Pancreas (tissue), 10 donors: Measurements from ENCODE around the gene SOX21. TPM values are rescaled to one million over a fixed set of nuclear protein-coding genes. Genes with fewer than 3 reads are reported as not detected.
A peak's percentile ranks its signal among the peaks of the same experiment; 100 is the strongest.
"Not testable (repeated sequence)": the region's sequence is repeated elsewhere in the genome, so short reads cannot be mapped to it uniquely, and the experiment has no call there.

Source experiments
- ATAC-seq, 4 donors: fragments of 200-7000 bp; cut with Tn5 transposase; one replicate each; pipeline versions ENCODE4 v1.8.0 to v1.9.1; 2020; ENCODE audit warnings: mild to moderate bottlenecking in 4 of 4, moderate library complexity in 4 of 4
- DNase-seq, 6 donors: peaks; one replicate each; pipeline ENCODE4 v3.0.0-alpha.2; 2020
- FAIRE-seq: peaks from 2 replicates; lab custom pipeline; 2012; peaks lifted over from hg19 to GRCh38; lab: Jason Lieb, UNC
- H3K27ac ChIP-seq, 4 donors: fragments of 200-600 bp; sonication (generic); 1 replicate in 3 of 4; 2 replicates in 1 of 4; pipeline versions ENCODE4 v1.5.0 to v1.8.0; 2020
- H3K27me3 ChIP-seq, 4 donors: fragments of 200-600 bp; one replicate each; pipeline ENCODE4 v1.8.0; 2021
- H3K36me3 ChIP-seq, 3 donors: fragments of 200-600 bp; sonication (generic) in 1 of 3; one replicate each; pipeline versions ENCODE4 v1.5.0 to v1.8.0; 2020 to 2021
- H3K4me1 ChIP-seq, 3 donors: fragments of 200-600 bp; one replicate each; pipeline ENCODE4 v1.8.0; 2021
- H3K4me3 ChIP-seq, 4 donors: fragments of 200-600 bp; sonication (generic) in 2 of 4; one replicate each; pipeline versions ENCODE4 v1.5.0 to v1.8.0; 2020 to 2021
- H3K9me3 ChIP-seq, 4 donors: fragments of 200-600 bp; one replicate each; pipeline ENCODE4 v1.8.0; 2021
- CTCF ChIP-seq, 4 donors: fragments of 200-600 bp; sonication (generic) in 3 of 4; IDR thresholded peaks; one replicate each; pipeline versions ENCODE4 v1.5.0 to v1.8.0; 2021; ENCODE audit warnings: antibody characterized with exemption in 4 of 4
- WGBS, 2 donors: extraction: QIAGEN DNeasy Blood & Tissue Kit; methylation state at CpG; one replicate each; pipeline ENCODE4 v1.1.7; 2013; 5-methylcytosine and 5-hydroxymethylcytosine counted together
- intact Hi-C, 3 donors: fragments of 100-400 bp; cut with DNase I; formaldehyde crosslinking; loops; one replicate each; pipeline versions ENCODE4 v1.11.1 to v1.14.2; 2022
- polyA plus RNA-seq, 2 donors: library from polyadenylated mRNA; stranded (reverse); fragments of 200-250 nt; gene quantifications; one replicate each; pipeline ENCODE4 v1.2.3, GENCODE V29; 2013
- total RNA-seq, 6 donors: library from RNA; stranded (reverse); fragmentation: NEBNext Ultra II Directional in 4 of 6; extraction: Animal tissue kit (Norgen Biotek cat#: 25700) in 4 of 6; gene quantifications; one replicate each; pipeline versions ENCODE4 v1.2.1 to v1.2.4, GENCODE V29; 2021 to 2023
- donor health status: healthy with polysubstance abuse.
- donor health status: DM: no; HTN: no; CAD: no; lungs with moderate emphysema.
- donor health status: DM: no; HTN: no; CAD: no.
- donor health status: control.
- donor health status: control.
- donor health status: Bipolar disorder and iron deficiency.
- donor health status: DM: yes; HTN: yes; CAD: no.
- donor health status: DM: no; HTN: no; CAD: no.
- donor health status: DM: no; HTN: no; CAD: no.
- donor health status: DM: yes; HTN: yes; CAD: no.

The SOX21 gene
- total and polyA plus RNA-seq, 8 donors, result 0.16 TPM; not detected in 7

DNA sequence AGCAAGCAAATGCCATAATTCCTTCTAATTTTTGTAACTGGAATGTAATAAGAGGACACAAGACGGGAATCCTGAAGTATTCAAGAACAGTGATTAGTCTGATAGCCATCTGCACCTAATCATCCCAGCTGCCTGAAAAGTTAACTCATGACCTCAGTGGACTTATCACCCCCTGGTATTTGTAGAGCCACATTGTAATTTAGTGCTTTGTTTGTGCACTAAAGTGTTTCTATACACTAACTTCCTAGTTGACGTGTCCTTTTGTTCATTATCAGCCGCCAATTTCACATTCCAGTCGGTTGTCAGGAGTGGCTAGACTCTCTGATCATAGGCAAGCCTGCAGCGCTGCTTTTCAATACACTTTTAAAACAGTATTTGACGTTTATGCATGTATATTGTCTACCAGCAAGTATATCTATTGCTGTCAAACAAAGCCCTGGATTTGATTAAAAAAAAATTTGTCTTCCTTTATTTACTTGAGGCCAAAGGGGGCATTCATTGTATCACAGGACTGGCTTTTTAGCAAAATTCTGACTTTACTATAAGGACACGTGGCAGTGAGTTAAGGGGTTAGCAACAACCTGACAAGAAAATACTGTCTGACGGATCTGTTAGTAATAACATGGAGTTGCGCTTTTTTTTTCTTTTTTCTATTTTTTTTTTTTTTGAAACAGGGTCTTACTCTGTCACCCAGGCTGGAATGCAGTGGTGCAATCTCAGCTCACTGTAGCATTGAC lies 10.4 kb upstream of the SOX21 start:
- Histone ChIP-seq H3K4me1 (no peaks in the 10 kb centered on the region), H3K36me3 (no peaks in the 10 kb centered on the region), H3K27ac (no peak overlapping the region), H3K9me3 (no peaks in the 10 kb centered on the region), H3K27me3 (peaks cover 0 to 7% (median 0%) of the 10 kb centered on the region in 4 donors), H3K4me3 (no peak overlapping the region)
- ATAC-seq (no peak), DNase-seq (no peak), FAIRE-seq (no peak)
- intact Hi-C loops, result no loop called here
- WGBS, 2 donors, result 36 to 37% methylated on average over 9 of the region's 9 CpGs
- no peak for TF ChIP-seq CTCF (IDR thresholded peaks at IDR 0.05)

DNA sequence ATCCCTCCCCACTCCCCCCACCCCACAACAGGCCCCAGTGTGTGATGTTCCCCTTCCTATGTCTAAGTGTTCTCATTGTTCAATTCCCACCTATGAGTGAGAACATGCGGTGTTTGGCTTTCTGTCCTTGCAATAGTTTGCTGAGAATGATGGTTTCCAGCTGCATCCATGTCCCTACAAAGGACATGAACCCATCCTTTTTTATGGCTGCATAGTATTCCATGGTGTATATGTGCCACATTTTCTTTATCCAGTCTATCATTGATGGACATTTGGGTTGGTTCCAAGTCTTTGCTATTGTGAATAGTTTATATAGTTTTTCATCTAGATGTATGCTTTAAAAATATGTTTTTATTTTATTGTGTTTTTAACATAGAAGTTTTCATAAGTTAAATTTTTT lies 6.4 kb upstream of the SOX21 start:
- H3K36me3 ChIP-seq, DNase-seq, FAIRE-seq, H3K4me1 ChIP-seq, H3K9me3 ChIP-seq, intact Hi-C loops, H3K4me3 ChIP-seq, ATAC-seq, H3K27ac ChIP-seq: not testable (repeated sequence)
- 90 to 97% methylated on average over 1 of the region's 1 CpG for WGBS, 2 donors
- peaks cover 0 to 20% (median 3%) of the 10 kb centered on the region in 4 donors for H3K27me3 ChIP-seq

DNA sequence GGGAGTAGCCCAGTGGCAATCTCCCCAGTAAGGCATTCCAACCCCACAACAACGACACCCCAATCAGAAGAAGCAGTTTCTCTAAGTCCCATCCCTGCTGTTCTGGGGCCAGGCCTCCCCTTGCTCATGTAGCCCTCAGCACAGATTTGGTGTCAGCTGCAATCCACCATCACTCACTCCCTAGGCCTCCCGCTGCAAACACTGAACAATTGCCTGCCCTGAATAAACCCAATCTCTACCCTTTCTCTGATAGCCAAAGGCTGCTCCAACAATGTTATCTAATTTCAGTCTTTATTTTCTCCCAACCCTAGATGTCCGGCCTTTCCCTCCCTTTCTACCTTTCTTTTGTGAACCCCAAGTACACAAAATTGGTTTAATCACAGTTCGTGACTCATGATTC lies 5.6 kb upstream of the SOX21 start:
- Histone ChIP-seq H3K27ac (no peak overlapping the region), H3K36me3 (no peaks in the 10 kb centered on the region), H3K27me3 (peaks cover 0 to 28% (median 3%) of the 10 kb centered on the region in 4 donors), H3K4me3 (no peak overlapping the region), H3K4me1 (peaks cover 0 to 3% (median 3%) of the 10 kb centered on the region in 3 donors), H3K9me3 (no peaks in the 10 kb centered on the region)
- ATAC-seq (no peak), DNase-seq (no peak), FAIRE-seq (no peak)
- TF ChIP-seq CTCF (IDR thresholded peaks at IDR 0.05), result no peak
- intact Hi-C loops, result no loop called here
- 74 to 79% methylated on average over 4 of the region's 4 CpGs for WGBS, 2 donors

- TF ChIP-seq CTCF (IDR thresholded peaks at IDR 0.05), result no peak
- Histone ChIP-seq H3K36me3 (no peaks in the 10 kb centered on the region), H3K9me3 (no peaks in the 10 kb centered on the region), H3K4me3 (no peak overlapping the region), H3K27me3 (peaks cover 0 to 39% (median 8%) of the 10 kb centered on the region in 4 donors), H3K4me1 (peaks cover 0 to 7% (median 6%) of the 10 kb centered on the region in 3 donors), H3K27ac (no peak overlapping the region)
- 67 to 75% methylated on average over 5 of the region's 5 CpGs for WGBS, 2 donors
- intact Hi-C loops, result no loop called here
- ATAC-seq, result no peak
- no peak for DNase-seq
- FAIRE-seq, result no peak
Measured at GRCh38 chr13:94716016-94716415, 3.7 kb upstream of the SOX21 start.

- Histone ChIP-seq H3K36me3 (no peaks in the 10 kb centered on the region), H3K27me3 (peaks cover 5 to 54% (median 18%) of the 10 kb centered on the region in 4 donors), H3K9me3 (no peaks in the 10 kb centered on the region), H3K27ac (no peak overlapping the region), H3K4me1 (peaks cover 0 to 7% (median 6%) of the 10 kb centered on the region in 3 donors), H3K4me3 (peak overlapping the region in 1 of 4 donors; percentile 40)
- 7 to 9% methylated on average over 22 of the region's 22 CpGs for WGBS, 2 donors
- TF ChIP-seq CTCF (IDR thresholded peaks at IDR 0.05), result no peak
- intact Hi-C loops, result no loop called here
- ATAC-seq (no peak), FAIRE-seq (no peak), DNase-seq (peak in 2 of 6 donors; percentile 56 to 61)
Measured at GRCh38 chr13:94713561-94714182, 1.3 kb upstream of the SOX21 start.
